Left lobe of liver (tissue), 2 donors: ENCODE data around the gene CDHR5. TPM values are rescaled to one million over a fixed set of nuclear protein-coding genes. Genes with fewer than 3 reads are reported as not detected.

Experiments
- ATAC-seq: fragments of 200-7000 bp; cut with Tn5 transposase; one replicate; pipeline ENCODE4 v1.9.1; 2020; ENCODE audit warnings: mild to moderate bottlenecking, moderate library complexity
- DNase-seq: peaks from one replicate; pipeline ENCODE4 v3.0.0-alpha.2; 2020; ENCODE audit warnings: low spot score
- total RNA-seq: library from RNA; stranded (reverse); gene quantifications from one replicate; pipeline ENCODE4 v1.2.1, GENCODE V29; 2021
- donor health status: DM: no; HTN: no; CAD: no; lungs with moderate emphysema.
- donor health status: DM: no; HTN: yes; CAD: no.

CDHR5 gene
- total RNA-seq, 1 donor from 2014 or later = 64.8 TPM

GRCh38 chr11:612201-612960 lies 12.4 kb downstream of the CDHR5 start:
- ATAC-seq (peak; percentile 41), DNase-seq (peak; percentile 89)

- DNase-seq = peak; percentile 82
Observed at GRCh38 chr11:611001-611996, 13.5 kb downstream of the CDHR5 start.

GRCh38 chr11:610146-610801 lies 14.5 kb downstream of the CDHR5 start:
- ATAC-seq = no peak
- DNase-seq = no peak

More at GRCh38 chr11:611001-611996, 13.5 kb downstream of the CDHR5 start:
- ATAC-seq = peak; percentile 0

- ATAC-seq (no peak), DNase-seq (no peak)
Observed at GRCh38 chr11:609341-609811, 15.4 kb downstream of the CDHR5 start.

- DNase-seq (no peak), ATAC-seq (no peak)
Observed at GRCh38 chr11:608791-609251, 15.9 kb downstream of the CDHR5 start.

GRCh38 chr11:607971-608659 lies 16.6 kb downstream of the CDHR5 start:
- DNase-seq (no peak), ATAC-seq (no peak)

GRCh38 chr11:607020-607780 lies 17.6 kb downstream of the CDHR5 start:
- no peak for DNase-seq
- ATAC-seq = no peak

- ATAC-seq (peak; percentile 82), DNase-seq (peak; percentile 90)
Observed at GRCh38 chr11:606245-606644, 18.5 kb downstream of the CDHR5 start.

GRCh38 chr11:605286-606129 lies 19.2 kb downstream of the CDHR5 start:
- peak; percentile 16 for ATAC-seq

GRCh38 chr11:603154-603553 lies 21.6 kb downstream of the CDHR5 start:
- no peak for DNase-seq

More at GRCh38 chr11:605286-606129, 19.2 kb downstream of the CDHR5 start:
- DNase-seq = no peak

GRCh38 chr11:601573-602245 lies 23.0 kb downstream of the CDHR5 start:
- DNase-seq (no peak), ATAC-seq (no peak)

More at GRCh38 chr11:603154-603553, 21.6 kb downstream of the CDHR5 start:
- peak; percentile 9 for ATAC-seq

- DNase-seq = no peak
- ATAC-seq = no peak
Observed at GRCh38 chr11:598005-598680, 26.6 kb downstream of the CDHR5 start.

- no peak for ATAC-seq
- no peak for DNase-seq
Observed at GRCh38 chr11:597166-597725, 27.5 kb downstream of the CDHR5 start.

GRCh38 chr11:596374-596773 lies 28.4 kb downstream of the CDHR5 start:
- no peak for ATAC-seq
- no peak for DNase-seq

GRCh38 chr11:595400-595799 lies 29.4 kb downstream of the CDHR5 start:
- ATAC-seq (no peak), DNase-seq (no peak)

GRCh38 chr11:593347-593746 lies 31.4 kb downstream of the CDHR5 start:
- DNase-seq = no peak
- ATAC-seq = no peak

- DNase-seq (no peak), ATAC-seq (no peak)
Observed at GRCh38 chr11:592918-593317, 31.8 kb downstream of the CDHR5 start.
